Hepatocyte (in vitro differentiated cells): ENCODE results near the gene MAPK4. TPM values are rescaled to one million over a fixed set of nuclear protein-coding genes. Genes with fewer than 3 reads are reported as not detected.

Source experiments
- DNase-seq: peaks from one replicate; pipeline ENCODE4 v3.0.0-alpha.2; 2016; ENCODE audit warnings: low spot score
- H2AFZ ChIP-seq: fragments of 200-600 bp; sonication (generic); 2 replicates; pipeline ENCODE4 v1.6.0; 2016; ENCODE audit warnings: antibody characterized with exemption, mild to moderate bottlenecking
- H3K27ac ChIP-seq: fragments of 200-600 bp; sonication (generic); 2 replicates; pipeline ENCODE4 v1.5.1; 2016; ENCODE audit warnings: mild to moderate bottlenecking
- H3K27me3 ChIP-seq: fragments of 200-600 bp; sonication (generic); 2 replicates; pipeline ENCODE4 v1.6.1; 2016
- H3K36me3 ChIP-seq: fragments of 200-600 bp; sonication (generic); replicated peaks from 2 replicates; pipeline ENCODE4 v1.5.1; 2016; ENCODE audit warnings: low read depth; ENCODE audit not compliant: insufficient read depth
- H3K4me1 ChIP-seq: fragments of 200-600 bp; sonication (generic); 2 replicates; pipeline ENCODE4 v1.5.1; 2016; ENCODE audit warnings: mild to moderate bottlenecking, moderate library complexity; ENCODE audit not compliant: insufficient read depth
- H3K4me2 ChIP-seq: fragments of 200-600 bp; sonication (generic); 2 replicates; pipeline ENCODE4 v1.6.0; 2016
- H3K4me3 ChIP-seq: fragments of 200-600 bp; sonication (generic); 2 replicates; pipeline ENCODE4 v1.5.1; 2016; ENCODE audit warnings: mild to moderate bottlenecking
- H3K79me2 ChIP-seq: fragments of 200-600 bp; sonication (generic); 2 replicates; pipeline ENCODE4 v1.6.0; 2017; ENCODE audit warnings: mild to moderate bottlenecking
- H3K9me2 ChIP-seq: fragments of 200-600 bp; sonication (generic); replicated peaks from 2 replicates; pipeline ENCODE4 v1.6.0; 2017; ENCODE audit warnings: mild to moderate bottlenecking; ENCODE audit not compliant: insufficient read depth
- H3K9me3 ChIP-seq: fragments of 200-600 bp; sonication (generic); 2 replicates; pipeline ENCODE4 v1.5.1; 2016; ENCODE audit warnings: low read depth, mild to moderate bottlenecking
- H4K20me1 ChIP-seq: fragments of 200-600 bp; sonication (generic); 2 replicates; pipeline ENCODE4 v1.6.0; 2016; ENCODE audit warnings: mild to moderate bottlenecking; ENCODE audit not compliant: insufficient read depth, poor library complexity, severe bottlenecking
- CTCF ChIP-seq: fragments of 200-600 bp; sonication (generic); IDR thresholded peaks from 2 replicates; pipeline ENCODE4 v1.5.1; 2016; ENCODE audit warnings: antibody characterized with exemption, mild to moderate bottlenecking; ENCODE audit not compliant: poor library complexity
- EZH2 ChIP-seq: fragments of 200-600 bp; sonication (generic); IDR thresholded peaks from 2 replicates; pipeline ENCODE4 v1.6.1; 2016; ENCODE audit warnings: antibody characterized with exemption, mild to moderate bottlenecking, borderline replicate concordance
- EZH2phosphoT487 ChIP-seq: fragments of 200-600 bp; sonication (generic); IDR thresholded peaks from one replicate; pipeline ENCODE4 v1.6.1; 2018; ENCODE audit warnings: antibody characterized with exemption, mild to moderate bottlenecking, low read depth, moderate library complexity; ENCODE audit not compliant: unreplicated experiment, severe bottlenecking
- WGBS: methylation state at CpG from one replicate; pipeline ENCODE4 v1.1.6; 2016; ENCODE audit warnings: low lambda C conversion rate; ENCODE audit errors: missing lambda C conversion rate; 5-methylcytosine and 5-hydroxymethylcytosine counted together
- polyA plus RNA-seq: library from polyadenylated mRNA; unstranded; fragments of >200 nt; fragmentation: Nextera tagmentation; extraction: Ambion mirVana; gene quantifications from 2 replicates; pipeline ENCODE4 v1.2.1, GENCODE V29; 2016
- total RNA-seq: library from RNA; depleted of rRNA; stranded (reverse); fragments of >200 nt; gene quantifications from 2 replicates; pipeline ENCODE4 v1.2.3, GENCODE V29; 2014

MAPK4 gene
- total and polyA plus RNA-seq, 2 experiments from 2014 or later: 2.0 to 2.4 TPM

GRCh38 chr18:50629148-50629631 lies 69.3 kb downstream of the MAPK4 start:
- no peaks in the 10 kb centered on the region for H3K79me2 ChIP-seq
- H3K9me2 ChIP-seq: no peaks in the 10 kb centered on the region
- H3K4me2 ChIP-seq: no peak overlapping the region
- H3K27me3 ChIP-seq: no peaks in the 10 kb centered on the region
- H3K9me3 ChIP-seq: no peaks in the 10 kb centered on the region
- H3K4me3 ChIP-seq: no peak overlapping the region
- no peak overlapping the region for H3K27ac ChIP-seq
- WGBS: 46% methylated on average over 5 of the region's 5 CpGs
- no peak for TF ChIP-seq CTCF
- TF ChIP-seq EZH2: no peak
- TF ChIP-seq EZH2phosphoT487: no peak
- H3K36me3 ChIP-seq: no peaks in the 10 kb centered on the region
- H3K4me1 ChIP-seq: peaks cover 16% of the 10 kb centered on the region
- no peak overlapping the region for H2AFZ ChIP-seq
- H4K20me1 ChIP-seq: no peaks in the 10 kb centered on the region
- DNase-seq: peak; percentile 38

GRCh38 chr18:50630895-50631294 lies 71.0 kb downstream of the MAPK4 start:
- no peaks in the 10 kb centered on the region for H3K27me3 ChIP-seq
- no peak overlapping the region for H2AFZ ChIP-seq
- no peak for DNase-seq
- 92% methylated on average over 8 of the region's 8 CpGs for WGBS
- no peak overlapping the region for H3K4me2 ChIP-seq
- H3K4me1 ChIP-seq: peaks cover 16% of the 10 kb centered on the region
- H3K27ac ChIP-seq: no peak overlapping the region
- no peak overlapping the region for H3K4me3 ChIP-seq
- TF ChIP-seq EZH2phosphoT487 (no peak), EZH2 (no peak), CTCF (no peak)
- no peaks in the 10 kb centered on the region for H3K9me3 ChIP-seq
- no peaks in the 10 kb centered on the region for H3K36me3 ChIP-seq
- no peaks in the 10 kb centered on the region for H4K20me1 ChIP-seq
- H3K9me2 ChIP-seq: no peaks in the 10 kb centered on the region
- H3K79me2 ChIP-seq: no peaks in the 10 kb centered on the region

GRCh38 chr18:50632895-50633515 lies 73.1 kb downstream of the MAPK4 start:
- H3K4me2 ChIP-seq: no peak overlapping the region
- 76% methylated on average over 8 of the region's 8 CpGs for WGBS
- no peaks in the 10 kb centered on the region for H3K36me3 ChIP-seq
- no peak overlapping the region for H3K4me3 ChIP-seq
- no peaks in the 10 kb centered on the region for H3K9me2 ChIP-seq
- TF ChIP-seq EZH2 (no peak), EZH2phosphoT487 (no peak)
- no peaks in the 10 kb centered on the region for H3K27me3 ChIP-seq
- H4K20me1 ChIP-seq: no peaks in the 10 kb centered on the region
- H3K9me3 ChIP-seq: no peaks in the 10 kb centered on the region
- H3K79me2 ChIP-seq: no peaks in the 10 kb centered on the region
- no peak for DNase-seq
- peak overlapping the region; percentile 25 for H3K27ac ChIP-seq
- H3K4me1 ChIP-seq: peaks cover 16% of the 10 kb centered on the region
- no peak overlapping the region for H2AFZ ChIP-seq

GRCh38 chr18:50633992-50634391 lies 74.1 kb downstream of the MAPK4 start:
- Histone ChIP-seq H3K4me1 (peaks cover 12% of the 10 kb centered on the region), H3K9me2 (no peaks in the 10 kb centered on the region), H3K36me3 (no peaks in the 10 kb centered on the region), H3K27me3 (no peaks in the 10 kb centered on the region), H3K4me3 (no peak overlapping the region), H3K27ac (no peak overlapping the region), H3K4me2 (no peak overlapping the region), H4K20me1 (no peaks in the 10 kb centered on the region), H3K79me2 (no peaks in the 10 kb centered on the region), H3K9me3 (no peaks in the 10 kb centered on the region), H2AFZ (no peak overlapping the region)
- 98% methylated on average over 3 of the region's 3 CpGs for WGBS
- TF ChIP-seq CTCF (no peak), EZH2phosphoT487 (no peak), EZH2 (no peak)
- DNase-seq: no peak
